HG02588 (cell line): ENCODE data around the gene ADGRL2.
"Not testable (repeated sequence)": the region's sequence is repeated elsewhere in the genome, so short reads cannot be mapped to it uniquely, and the experiment has no call there.

Source experiments
- ATAC-seq: cut with Tn5 transposase; IDR thresholded peaks from one replicate; pipeline ENCODE4 v1.9.1; 2021; ENCODE audit warnings: mild to moderate bottlenecking, moderate library complexity; ENCODE audit not compliant: unreplicated experiment

ADGRL2 gene

DNA sequence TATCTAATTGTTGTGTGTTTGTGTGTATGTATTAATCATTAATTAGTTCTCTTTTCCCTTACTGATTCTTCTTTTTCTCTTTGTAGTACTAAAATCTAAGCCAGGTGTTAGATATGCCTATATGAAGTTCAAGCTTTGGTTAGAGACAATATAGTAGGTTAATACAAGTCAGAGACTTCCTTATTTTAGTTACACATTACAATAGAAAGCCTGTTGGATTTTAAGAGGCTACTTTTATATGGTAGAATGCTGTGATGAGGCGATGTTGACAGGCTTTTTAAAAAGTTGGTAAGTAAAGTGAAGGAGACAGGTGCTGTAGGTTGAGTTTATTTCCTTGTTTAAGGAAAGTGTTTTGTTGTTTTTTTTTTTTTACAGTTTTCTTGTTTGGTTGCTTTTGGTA lies 45.9 kb downstream of the ADGRL2 start:
- ATAC-seq: no peak

GRCh38 chr1:81847063-81847462 lies 46.3 kb downstream of the ADGRL2 start:
- no peak for ATAC-seq

- no peak for ATAC-seq
Observed at GRCh38 chr1:81848880-81849682, 48.3 kb downstream of the ADGRL2 start.

GRCh38 chr1:81850031-81850430 lies 49.3 kb downstream of the ADGRL2 start:
- no peak for ATAC-seq

- ATAC-seq: no peak
Observed at GRCh38 chr1:81850495-81850894, 49.8 kb downstream of the ADGRL2 start.

- no peak for ATAC-seq
Observed at GRCh38 chr1:81851217-81851616, 50.5 kb downstream of the ADGRL2 start.

- no peak for ATAC-seq
Observed at GRCh38 chr1:81852961-81853360, 52.2 kb downstream of the ADGRL2 start.

DNA sequence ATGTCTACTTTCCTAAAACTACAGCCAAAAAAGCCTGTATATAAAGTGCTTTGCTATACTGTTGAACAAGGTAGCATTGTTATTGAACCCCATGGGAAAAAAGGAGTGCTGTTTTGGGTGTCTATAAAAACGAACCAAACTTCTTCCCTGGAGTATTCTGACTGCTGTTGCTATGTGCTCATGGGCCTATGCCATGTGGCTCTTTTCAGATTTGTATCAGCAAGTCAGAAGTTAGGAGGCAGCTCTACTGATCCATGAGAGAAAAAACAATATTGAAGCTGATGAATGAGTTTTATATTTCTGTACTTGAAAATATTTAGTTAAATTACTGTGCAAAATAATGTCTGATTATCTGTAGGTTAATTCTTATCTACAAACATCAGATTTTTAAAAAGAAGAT lies 66.5 kb downstream of the ADGRL2 start:
- no peak for ATAC-seq

GRCh38 chr1:81869307-81869706 lies 68.6 kb downstream of the ADGRL2 start:
- ATAC-seq: no peak

GRCh38 chr1:81871091-81871490 lies 70.4 kb downstream of the ADGRL2 start:
- ATAC-seq: not testable (repeated sequence)

DNA sequence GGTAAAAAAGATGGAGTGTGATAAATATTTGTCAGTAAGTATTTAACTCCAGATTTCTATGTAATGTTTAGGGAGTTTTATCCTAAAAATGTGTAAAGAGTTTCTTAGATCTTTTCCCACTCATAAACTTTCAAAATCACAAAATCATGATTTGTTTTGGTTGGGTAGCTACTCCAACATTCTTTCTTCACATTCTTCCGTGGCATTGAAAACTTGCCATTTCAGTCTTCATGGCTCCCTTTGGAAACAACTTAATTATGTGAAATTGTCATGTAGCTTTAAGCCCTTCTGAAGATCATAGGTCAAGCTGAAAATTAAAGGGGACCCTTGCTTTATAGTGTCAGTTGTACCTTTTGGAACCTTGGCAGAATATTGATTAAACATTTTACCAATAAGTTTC lies 73.2 kb downstream of the ADGRL2 start:
- ATAC-seq: no peak

DNA sequence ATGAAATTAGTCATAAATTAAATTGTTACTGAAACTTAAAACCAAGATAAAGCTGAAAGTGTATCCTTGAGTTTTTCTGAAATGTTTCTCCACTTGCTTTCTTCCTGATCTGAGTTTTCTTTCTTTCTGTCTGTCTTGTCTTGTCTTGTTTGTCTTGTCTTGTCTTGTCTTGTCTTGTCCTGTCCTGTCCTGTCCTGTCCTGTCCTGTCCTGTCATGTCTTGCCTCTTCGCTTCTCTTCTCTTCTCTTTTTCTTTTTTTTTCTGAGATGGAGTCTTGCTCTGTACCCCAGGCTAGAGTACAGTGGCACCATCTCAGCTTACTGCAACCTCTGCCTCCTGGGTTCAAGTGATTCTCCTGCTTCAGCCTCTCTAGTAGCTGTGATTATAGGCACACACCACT lies 73.7 kb downstream of the ADGRL2 start:
- ATAC-seq: no peak

DNA sequence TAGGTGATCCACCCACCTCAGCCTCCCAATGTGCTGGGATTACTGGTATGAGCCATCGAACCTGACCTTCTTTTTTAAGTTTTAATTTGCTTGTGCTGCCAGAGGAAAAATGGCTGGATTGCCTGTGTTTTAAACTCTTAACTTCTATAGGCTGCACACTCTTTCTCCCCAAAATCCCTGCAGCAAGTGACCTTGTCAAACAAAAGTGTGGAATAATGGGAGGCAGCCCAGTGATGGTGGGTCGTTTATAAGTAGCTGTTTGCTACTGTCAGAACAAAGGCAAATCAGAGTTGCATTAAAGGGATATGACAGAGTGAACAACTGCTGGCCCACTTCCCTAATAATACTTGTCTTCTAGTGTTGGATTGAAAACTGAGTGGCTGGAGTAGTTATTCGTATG lies 74.2 kb downstream of the ADGRL2 start:
- ATAC-seq: no peak

DNA sequence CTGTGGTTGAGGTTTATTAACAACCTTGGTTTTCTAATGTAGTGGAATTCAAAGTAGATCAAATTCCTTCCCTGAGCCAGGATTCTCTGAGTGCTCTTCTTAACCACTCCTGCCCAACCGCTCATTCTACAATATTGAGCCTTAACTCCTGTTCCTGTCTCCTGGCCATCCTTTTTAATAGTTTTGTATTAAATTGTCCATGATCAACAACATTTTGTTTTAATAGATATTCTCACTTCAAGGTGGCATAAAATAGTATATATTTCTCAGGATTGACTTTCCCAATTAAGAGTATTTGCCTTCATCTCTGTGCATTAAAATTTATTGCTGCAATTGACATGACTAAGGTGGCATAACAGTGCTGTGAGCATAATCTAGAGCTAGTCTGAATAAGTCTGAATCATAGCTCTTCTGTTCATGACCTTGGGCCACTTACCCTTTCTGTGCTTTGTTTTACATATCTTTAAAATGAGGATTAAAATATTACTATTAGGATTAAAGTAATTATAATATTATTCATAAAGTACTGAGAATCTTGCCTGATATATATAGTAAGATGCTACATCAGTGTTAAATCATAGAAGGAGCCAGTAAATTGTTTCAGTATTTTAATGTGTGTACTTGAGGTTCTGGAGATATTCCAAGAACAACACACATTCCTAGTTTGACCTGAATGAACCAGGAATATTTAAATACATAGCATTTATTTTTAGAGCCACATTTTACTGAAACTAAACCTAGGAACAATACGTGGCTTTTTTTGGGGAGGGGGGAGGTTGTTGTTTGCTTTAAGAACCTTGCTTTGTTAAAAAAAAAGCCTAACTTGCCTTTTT lies 76.4 kb downstream of the ADGRL2 start:
- no peak for ATAC-seq

DNA sequence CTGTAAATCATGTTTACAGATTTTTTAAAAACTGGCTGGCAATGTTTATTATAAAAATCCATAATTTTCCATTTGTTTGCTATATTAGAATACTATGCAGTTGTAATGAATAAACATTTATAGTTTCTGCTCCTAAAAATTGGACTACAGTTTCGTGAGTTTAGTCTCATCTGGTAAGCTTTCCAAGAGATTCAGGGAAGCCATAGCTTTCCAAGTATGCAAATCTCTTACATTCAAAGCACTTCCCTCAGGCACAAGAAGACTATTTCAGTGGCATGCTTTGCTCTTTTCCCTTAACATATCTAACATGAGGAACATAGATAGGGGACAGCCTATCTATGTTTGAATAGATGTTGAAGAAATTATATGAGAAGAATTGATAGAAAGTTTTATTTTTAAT lies 77.2 kb downstream of the ADGRL2 start:
- ATAC-seq: no peak

DNA sequence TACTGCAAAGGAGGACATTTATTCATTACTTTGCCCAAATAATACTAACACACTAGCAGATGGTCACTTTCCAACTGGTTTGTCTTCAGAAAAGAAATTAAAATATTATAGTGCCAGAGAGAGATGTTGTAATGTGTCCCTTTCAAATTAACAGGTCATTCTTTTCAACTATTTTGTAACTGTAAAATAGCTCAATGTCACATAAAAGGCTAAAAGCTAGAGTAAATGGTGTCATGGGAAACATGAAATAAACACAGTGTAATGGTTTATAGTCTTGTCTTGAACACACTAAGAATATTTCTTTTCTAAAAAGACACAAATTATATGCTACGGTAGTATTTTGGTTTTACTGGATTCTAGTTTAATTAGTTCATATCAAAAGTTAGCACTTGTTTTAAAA lies 77.8 kb downstream of the ADGRL2 start:
- ATAC-seq: no peak

DNA sequence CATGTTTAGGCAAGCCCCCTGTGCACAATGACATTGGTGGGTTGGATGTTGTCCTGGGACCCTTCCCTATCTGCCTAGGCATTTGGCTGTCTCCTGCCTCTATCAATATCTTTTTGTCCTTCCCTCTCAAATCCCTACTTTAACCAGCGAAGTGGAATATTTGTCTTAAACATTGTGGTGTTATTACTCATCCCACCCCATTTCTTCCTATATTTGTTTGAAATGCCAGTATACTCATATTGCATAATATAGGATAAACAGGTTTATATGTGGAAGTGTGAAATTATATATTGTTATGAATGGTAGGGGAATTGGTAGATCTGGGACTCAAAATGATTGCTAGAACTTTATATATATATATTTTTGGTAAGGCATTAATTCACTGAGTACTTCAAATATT lies 80.0 kb downstream of the ADGRL2 start:
- ATAC-seq: no peak

GRCh38 chr1:81885291-81885690 lies 84.6 kb downstream of the ADGRL2 start:
- no peak for ATAC-seq

DNA sequence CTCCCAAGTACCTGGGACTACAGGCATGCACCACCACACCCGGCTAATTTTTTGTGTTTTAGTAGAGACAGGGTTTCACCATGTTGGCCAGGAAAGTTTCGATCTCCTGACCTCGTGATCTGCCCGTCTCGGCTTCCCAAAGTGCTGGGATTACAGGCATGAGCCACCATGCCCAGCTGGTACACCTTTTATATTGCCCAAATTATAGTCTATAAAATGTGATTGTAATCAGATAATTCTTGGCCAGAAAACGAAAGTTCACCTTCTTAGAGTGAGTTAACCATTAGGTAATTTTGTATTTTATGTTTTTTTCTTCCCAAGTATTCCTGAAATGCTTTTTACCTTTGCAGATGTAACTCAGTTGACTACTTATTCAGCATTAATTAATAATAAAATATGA lies 85.6 kb downstream of the ADGRL2 start:
- ATAC-seq: not testable (repeated sequence)

- no peak for ATAC-seq
Observed at GRCh38 chr1:81887421-81888144, 86.8 kb downstream of the ADGRL2 start.

GRCh38 chr1:81889166-81889565 lies 88.4 kb downstream of the ADGRL2 start:
- ATAC-seq: no peak

DNA sequence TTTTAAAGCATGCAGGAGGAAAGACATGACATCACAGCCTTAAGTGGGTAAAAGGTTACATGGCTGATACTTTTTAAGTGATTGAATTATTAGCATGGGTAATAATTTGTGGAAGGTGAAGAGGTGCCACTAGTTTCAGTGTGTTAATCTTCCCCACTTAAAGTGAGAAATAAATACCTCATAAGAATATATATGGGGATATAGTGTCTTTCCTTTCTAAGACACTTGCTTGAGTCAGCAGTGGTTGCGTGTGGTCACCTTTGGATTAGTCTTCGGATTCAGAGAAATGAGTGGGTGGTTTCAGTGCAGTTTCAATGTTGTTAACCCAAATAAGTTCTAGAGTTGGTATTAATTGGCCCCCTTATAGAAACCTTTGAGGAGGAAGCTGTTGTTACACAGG lies 94.1 kb downstream of the ADGRL2 start:
- no peak for ATAC-seq
